ENCODE results near the gene TXLNB. TPM values are rescaled to one million over a fixed set of nuclear protein-coding genes. Genes with fewer than 3 reads are reported as not detected.
"Not testable (repeated sequence)": the region's sequence is repeated elsewhere in the genome, so short reads cannot be mapped to it uniquely, and the experiment has no call there.

Gene TXLNB
- total and polyA plus RNA-seq, 4 donors = 0.10 to 3.4 (median 1.1) TPM

DNA sequence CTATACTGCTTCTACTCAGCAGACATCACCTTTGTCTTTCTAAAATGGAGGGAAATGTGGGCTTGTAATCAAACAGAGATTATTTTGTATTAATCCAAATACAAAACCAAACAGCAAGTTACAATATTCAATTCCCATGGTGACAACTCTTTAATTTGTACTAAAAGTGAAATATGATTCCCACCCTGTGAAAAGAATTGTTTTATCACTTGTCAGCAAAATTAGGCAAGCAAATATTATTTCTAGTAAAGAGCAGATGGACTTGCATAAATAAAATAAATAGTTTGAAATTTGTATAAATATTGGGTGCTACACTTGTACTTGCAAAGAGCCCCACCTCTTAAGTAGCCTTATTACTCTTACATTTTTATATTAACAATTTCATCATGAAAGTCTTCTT is 6.1 kb upstream of the TXLNB start:
- intact Hi-C loops (cut with DNase I) = no loop called here
- no peak for ATAC-seq (ENCODE audit: low FRiP score)
- H3K36me3 ChIP-seq (ENCODE audit: control insufficient read depth in 1 of 2, insufficient read depth in 2 of 2, low read length in 1 of 2) = no peaks in the 10 kb centered on the region
- H3K9me3 ChIP-seq (ENCODE audit: control insufficient read depth, low read length) = no peaks in the 10 kb centered on the region
- no peaks in the 10 kb centered on the region for H3K4me1 ChIP-seq (ENCODE audit: control insufficient read depth in 1 of 2, insufficient read depth in 2 of 2, low read length in 2 of 2)
- no peak overlapping the region for H3K4me3 ChIP-seq (ENCODE audit: low read length in 2 of 2)
- DNase-seq = no peak
- H3K27ac ChIP-seq (ENCODE audit: low read depth in 1 of 2, low read length in 2 of 2) = no peak overlapping the region
- no peaks in the 10 kb centered on the region for H3K27me3 ChIP-seq (ENCODE audit: control insufficient read depth in 1 of 2, insufficient read depth in 2 of 2, low read length in 1 of 2)

DNA sequence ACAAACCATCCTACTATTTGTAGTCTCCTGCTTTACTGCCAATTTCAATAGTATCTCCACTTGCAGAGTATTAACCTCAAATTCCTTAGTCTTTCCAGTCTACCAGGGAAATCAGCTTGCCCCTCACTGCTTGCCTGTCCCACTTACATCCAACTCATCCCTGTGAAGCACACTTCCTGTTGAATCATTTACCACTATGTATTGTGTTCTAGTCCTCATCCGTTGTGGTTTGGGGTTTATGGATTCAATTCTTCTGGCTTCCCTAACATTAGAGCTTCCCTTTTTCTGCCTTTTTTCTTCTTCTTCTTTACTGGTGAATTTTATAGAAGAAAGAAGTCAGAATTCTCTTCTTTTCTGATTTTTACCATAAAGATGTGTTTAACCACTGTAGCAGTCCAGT is 5.1 kb upstream of the TXLNB start:
- H3K9me3 ChIP-seq (ENCODE audit: control insufficient read depth, low read length) = no peaks in the 10 kb centered on the region
- no peak overlapping the region for H3K4me3 ChIP-seq (ENCODE audit: low read length in 2 of 2)
- no peaks in the 10 kb centered on the region for H3K4me1 ChIP-seq (ENCODE audit: control insufficient read depth in 1 of 2, insufficient read depth in 2 of 2, low read length in 2 of 2)
- no peaks in the 10 kb centered on the region for H3K36me3 ChIP-seq (ENCODE audit: control insufficient read depth in 1 of 2, insufficient read depth in 2 of 2, low read length in 1 of 2)
- ATAC-seq (ENCODE audit: low FRiP score) (no peak), DNase-seq (no peak)
- 87 to 89% methylated on average over 1 of the region's 1 CpG for WGBS, 2 donors
- no peak overlapping the region for H3K27ac ChIP-seq (ENCODE audit: low read depth in 1 of 2, low read length in 2 of 2)
- intact Hi-C loops (cut with DNase I) = no loop called here
- no peaks in the 10 kb centered on the region for H3K27me3 ChIP-seq (ENCODE audit: control insufficient read depth in 1 of 2, insufficient read depth in 2 of 2, low read length in 1 of 2)

DNA sequence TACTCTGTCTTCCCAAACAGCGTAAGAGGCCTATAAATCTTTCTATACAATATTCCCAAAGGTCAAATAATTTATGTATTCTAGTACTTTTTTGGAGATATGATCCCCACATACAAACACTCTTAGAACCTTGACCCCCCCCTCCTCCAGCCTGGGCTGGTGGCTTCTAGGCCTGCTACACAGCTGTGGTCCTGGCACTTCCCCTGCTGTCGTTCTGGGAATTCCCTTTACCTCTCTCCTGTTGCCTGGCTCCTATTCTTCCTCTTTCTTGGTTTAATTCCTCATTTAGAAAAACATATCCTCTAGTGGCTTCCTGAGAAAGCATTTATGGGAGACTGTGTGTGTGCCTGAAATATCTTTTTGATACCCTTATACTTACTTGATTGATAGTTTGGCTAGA is 4.1 kb upstream of the TXLNB start:
- WGBS, 2 donors = 83 to 85% methylated on average over 2 of the region's 2 CpGs
- H3K27me3 ChIP-seq (ENCODE audit: control insufficient read depth in 1 of 2, insufficient read depth in 2 of 2, low read length in 1 of 2) = no peaks in the 10 kb centered on the region
- ATAC-seq (ENCODE audit: low FRiP score) = no peak

DNA sequence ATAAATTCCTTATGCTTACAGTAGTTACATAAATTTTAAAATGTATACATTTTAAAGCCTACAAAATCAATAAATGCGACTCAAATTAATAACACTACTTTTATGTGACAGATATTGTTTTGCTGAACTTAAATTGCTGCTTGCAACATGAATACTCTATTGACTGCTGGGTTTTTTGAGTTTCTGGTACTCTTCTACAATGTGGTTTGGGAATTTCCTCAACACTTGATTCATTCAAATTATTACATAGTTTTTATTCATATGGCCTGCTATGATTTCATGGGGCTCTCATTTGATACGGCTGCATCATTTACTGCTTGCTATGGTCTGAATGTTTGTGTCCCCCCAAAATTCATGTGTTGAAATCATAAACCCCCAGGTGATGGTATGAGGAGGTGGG is 2.3 kb upstream of the TXLNB start:
- no peak for DNase-seq
- Histone ChIP-seq H3K36me3 (ENCODE audit: control insufficient read depth in 1 of 2, insufficient read depth in 2 of 2, low read length in 1 of 2) (no peaks in the 10 kb centered on the region), H3K4me3 (ENCODE audit: low read length in 2 of 2) (no peak overlapping the region), H3K9me3 (ENCODE audit: control insufficient read depth, low read length) (no peaks in the 10 kb centered on the region), H3K4me1 (ENCODE audit: control insufficient read depth in 1 of 2, insufficient read depth in 2 of 2, low read length in 2 of 2) (no peaks in the 10 kb centered on the region), H3K27ac (ENCODE audit: low read depth in 1 of 2, low read length in 2 of 2) (no peak overlapping the region), H3K27me3 (ENCODE audit: control insufficient read depth in 1 of 2, insufficient read depth in 2 of 2, low read length in 1 of 2) (no peaks in the 10 kb centered on the region)
- no peak for ATAC-seq (ENCODE audit: low FRiP score)
- WGBS, 2 donors = 91 to 93% methylated on average over 2 of the region's 2 CpGs
- intact Hi-C loops (cut with DNase I) = loop anchor here in 1 of 2 donors (2.0 kb wide), 1 partner anchor 31 kb away; no protein-coding TSS in a partner anchor

More for the DNA sequence above, 4.1 kb upstream of the TXLNB start:
- peak in 1 of 2 donors; percentile 71 for DNase-seq
- intact Hi-C loops (cut with DNase I) = loop anchor here in 1 of 2 donors (2.0 kb wide), 1 partner anchor 29 kb away; no protein-coding TSS in a partner anchor
- H3K9me3 ChIP-seq (ENCODE audit: control insufficient read depth, low read length) = no peaks in the 10 kb centered on the region
- no peaks in the 10 kb centered on the region for H3K4me1 ChIP-seq (ENCODE audit: control insufficient read depth in 1 of 2, insufficient read depth in 2 of 2, low read length in 2 of 2)
- no peaks in the 10 kb centered on the region for H3K36me3 ChIP-seq (ENCODE audit: control insufficient read depth in 1 of 2, insufficient read depth in 2 of 2, low read length in 1 of 2)
- H3K27ac ChIP-seq (ENCODE audit: low read depth in 1 of 2, low read length in 2 of 2) = no peak overlapping the region
- no peak overlapping the region for H3K4me3 ChIP-seq (ENCODE audit: low read length in 2 of 2)

DNA sequence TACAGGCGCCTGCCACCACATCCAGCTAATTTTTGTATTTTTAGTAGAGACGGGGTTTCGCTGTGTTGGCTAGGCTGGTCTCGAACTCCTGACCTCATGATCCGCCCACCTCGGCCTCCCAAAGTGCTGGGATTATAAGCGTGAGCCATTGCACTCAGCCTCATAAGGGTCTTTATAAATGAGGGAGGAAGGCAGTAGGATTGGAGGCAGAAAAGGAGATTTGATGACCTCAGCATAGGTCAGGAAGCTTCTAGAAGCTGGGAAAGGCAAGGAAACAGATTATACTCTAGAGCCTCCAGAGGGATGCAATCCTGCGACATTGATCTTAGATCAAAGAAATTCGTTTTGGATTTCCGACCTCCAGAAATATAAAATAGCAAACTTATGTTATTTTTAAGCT is 1.4 kb upstream of the TXLNB start:
- WGBS, 2 donors = 84 to 87% methylated on average over 10 of the region's 10 CpGs
- DNase-seq; H3K4me3 ChIP-seq (ENCODE audit: low read length in 2 of 2): not testable (repeated sequence)

DNA sequence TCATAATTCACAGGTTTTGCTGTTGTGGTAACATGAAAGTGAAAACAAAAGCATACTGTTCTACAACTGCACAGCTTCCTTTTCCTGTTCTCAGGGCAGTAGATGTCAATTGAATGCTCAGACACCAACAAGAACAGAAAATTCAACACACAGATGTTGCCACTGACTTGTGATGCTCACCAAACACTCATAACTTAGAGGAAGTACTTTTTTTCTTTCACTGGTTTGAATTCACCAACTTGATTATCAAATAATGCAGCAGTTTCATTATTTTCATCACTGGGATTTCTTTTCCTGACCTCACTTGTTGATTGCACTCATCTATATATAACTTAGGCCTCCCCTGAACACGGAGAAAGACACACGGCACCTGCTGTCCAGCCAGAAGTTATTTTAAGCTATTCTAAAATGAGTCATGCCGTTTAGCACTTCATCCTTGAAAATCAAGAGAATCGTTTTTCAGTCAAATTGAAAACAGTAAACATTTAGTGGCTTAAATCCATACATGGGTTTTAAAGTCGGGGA is 949 bp downstream of the TXLNB start:
- H3K36me3 ChIP-seq (ENCODE audit: control insufficient read depth in 1 of 2, insufficient read depth in 2 of 2, low read length in 1 of 2) = no peaks in the 10 kb centered on the region
- no peak for DNase-seq
- WGBS, 2 donors = 8% methylated on average over 5 of the region's 5 CpGs
- H3K4me3 ChIP-seq (ENCODE audit: low read length in 2 of 2) = peak overlapping the region in 1 of 2 donors; percentile 26
- ATAC-seq (ENCODE audit: low FRiP score) = peak; percentile 68
- no peaks in the 10 kb centered on the region for H3K9me3 ChIP-seq (ENCODE audit: control insufficient read depth, low read length)
- H3K27ac ChIP-seq (ENCODE audit: low read depth in 1 of 2, low read length in 2 of 2) = peak overlapping the region in 1 of 2 donors; percentile 57
- intact Hi-C loops (cut with DNase I) = no loop called here
- no peaks in the 10 kb centered on the region for H3K4me1 ChIP-seq (ENCODE audit: control insufficient read depth in 1 of 2, insufficient read depth in 2 of 2, low read length in 2 of 2)
- no peaks in the 10 kb centered on the region for H3K27me3 ChIP-seq (ENCODE audit: control insufficient read depth in 1 of 2, insufficient read depth in 2 of 2, low read length in 1 of 2)

More for the DNA sequence above, 1.4 kb upstream of the TXLNB start:
- H3K27ac ChIP-seq (ENCODE audit: low read depth in 1 of 2, low read length in 2 of 2); H3K27me3 ChIP-seq (ENCODE audit: control insufficient read depth in 1 of 2, insufficient read depth in 2 of 2, low read length in 1 of 2); H3K4me1 ChIP-seq (ENCODE audit: control insufficient read depth in 1 of 2, insufficient read depth in 2 of 2, low read length in 2 of 2); ATAC-seq (ENCODE audit: low FRiP score); H3K9me3 ChIP-seq (ENCODE audit: control insufficient read depth, low read length); H3K36me3 ChIP-seq (ENCODE audit: control insufficient read depth in 1 of 2, insufficient read depth in 2 of 2, low read length in 1 of 2); intact Hi-C loops (cut with DNase I): not testable (repeated sequence)

DNA sequence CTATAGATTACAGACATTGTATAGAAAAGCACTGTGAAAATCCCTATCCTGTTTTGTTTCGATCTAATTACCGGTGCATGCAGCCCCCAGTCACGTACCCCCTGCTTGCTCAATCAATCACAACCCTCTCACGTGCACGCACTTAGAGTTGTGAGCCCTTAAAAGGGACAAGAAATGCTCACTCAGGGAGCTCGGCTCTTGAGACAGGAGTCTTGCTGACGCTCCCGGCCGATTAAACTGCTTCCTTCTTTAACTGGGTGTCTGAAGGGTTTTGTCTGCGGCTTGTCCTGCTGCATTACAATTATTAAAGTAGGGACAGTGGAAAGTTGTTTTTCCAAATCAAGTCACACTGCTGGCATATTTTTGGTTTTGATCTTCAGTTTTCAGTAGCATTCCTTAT is 2.6 kb downstream of the TXLNB start:
- Histone ChIP-seq H3K36me3 (ENCODE audit: control insufficient read depth in 1 of 2, insufficient read depth in 2 of 2, low read length in 1 of 2) (no peaks in the 10 kb centered on the region), H3K4me3 (ENCODE audit: low read length in 2 of 2) (no peak overlapping the region), H3K4me1 (ENCODE audit: control insufficient read depth in 1 of 2, insufficient read depth in 2 of 2, low read length in 2 of 2) (no peaks in the 10 kb centered on the region), H3K27me3 (ENCODE audit: control insufficient read depth in 1 of 2, insufficient read depth in 2 of 2, low read length in 1 of 2) (no peaks in the 10 kb centered on the region), H3K27ac (ENCODE audit: low read depth in 1 of 2, low read length in 2 of 2) (no peak overlapping the region), H3K9me3 (ENCODE audit: control insufficient read depth, low read length) (no peaks in the 10 kb centered on the region)
- no peak for ATAC-seq (ENCODE audit: low FRiP score)
- no peak for DNase-seq
- 92 to 93% methylated on average over 10 of the region's 10 CpGs for WGBS, 2 donors
- intact Hi-C loops (cut with DNase I) = loop anchor here in 1 of 2 donors (2.0 kb wide), 1 partner anchor 42 kb away; no protein-coding TSS in a partner anchor

DNA sequence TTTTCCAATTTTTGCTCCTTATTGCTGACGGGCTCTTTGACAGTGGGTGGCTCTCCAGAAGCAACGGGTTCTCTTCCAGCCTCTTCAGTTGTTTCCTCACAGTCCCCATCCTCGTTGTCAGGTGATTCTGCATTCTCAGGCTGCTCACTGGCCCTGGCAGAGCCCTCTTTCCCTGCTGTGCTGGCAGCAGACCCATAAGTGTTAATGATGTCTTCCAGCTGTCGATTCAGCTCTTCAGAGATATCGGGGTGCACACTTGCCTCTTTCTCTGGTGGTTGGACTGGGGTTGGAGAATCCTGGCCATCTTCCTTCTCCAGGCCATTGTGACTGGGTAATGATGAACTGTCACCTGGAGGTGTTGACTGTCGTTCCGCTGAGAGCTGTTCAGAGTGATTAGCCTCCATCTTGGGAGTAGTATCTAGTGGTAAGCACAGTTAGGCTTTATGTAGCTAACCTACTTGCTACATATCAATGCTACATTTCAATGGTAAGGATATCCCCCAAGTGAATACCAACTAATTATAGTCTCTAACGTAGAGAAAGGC is 3.2 kb downstream of the TXLNB start:
- Histone ChIP-seq H3K36me3 (ENCODE audit: control insufficient read depth in 1 of 2, insufficient read depth in 2 of 2, low read length in 1 of 2) (no peaks in the 10 kb centered on the region), H3K4me3 (ENCODE audit: low read length in 2 of 2) (no peak overlapping the region), H3K27me3 (ENCODE audit: control insufficient read depth in 1 of 2, insufficient read depth in 2 of 2, low read length in 1 of 2) (no peaks in the 10 kb centered on the region), H3K4me1 (ENCODE audit: control insufficient read depth in 1 of 2, insufficient read depth in 2 of 2, low read length in 2 of 2) (no peaks in the 10 kb centered on the region), H3K27ac (ENCODE audit: low read depth in 1 of 2, low read length in 2 of 2) (no peak overlapping the region), H3K9me3 (ENCODE audit: control insufficient read depth, low read length) (no peaks in the 10 kb centered on the region)
- DNase-seq = no peak
- ATAC-seq (ENCODE audit: low FRiP score) = no peak
- intact Hi-C loops (cut with DNase I) = loop anchor here in 1 of 2 donors (2.0 kb wide), 1 partner anchor 42 kb away; no protein-coding TSS in a partner anchor
- 95% methylated on average over 8 of the region's 8 CpGs for WGBS, 2 donors

DNA sequence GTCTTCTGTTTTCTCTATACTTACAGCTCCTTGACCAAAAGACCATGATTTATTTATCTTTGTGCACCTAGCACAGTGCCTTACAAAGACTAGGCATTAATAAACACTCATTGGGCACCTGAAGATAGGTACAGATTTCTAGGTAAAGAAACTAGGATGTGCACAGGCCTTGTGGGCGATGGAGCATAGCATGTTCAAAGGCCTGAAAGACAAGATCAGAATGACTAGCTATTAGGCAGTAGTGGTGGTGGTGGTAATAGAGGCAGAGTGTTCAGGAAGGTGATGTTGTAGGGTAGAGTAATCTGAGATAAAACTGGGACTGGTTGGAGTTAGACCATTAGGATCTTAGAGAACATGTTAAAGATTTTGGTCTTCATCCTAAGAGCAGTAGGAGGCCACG is 3.9 kb downstream of the TXLNB start:
- 97 to 100% methylated on average over 2 of the region's 2 CpGs for WGBS, 2 donors
- H3K4me1 ChIP-seq (ENCODE audit: control insufficient read depth in 1 of 2, insufficient read depth in 2 of 2, low read length in 2 of 2) = no peaks in the 10 kb centered on the region

More for the DNA sequence above, 3.9 kb downstream of the TXLNB start:
- Histone ChIP-seq H3K9me3 (ENCODE audit: control insufficient read depth, low read length) (no peaks in the 10 kb centered on the region), H3K27me3 (ENCODE audit: control insufficient read depth in 1 of 2, insufficient read depth in 2 of 2, low read length in 1 of 2) (no peaks in the 10 kb centered on the region), H3K27ac (ENCODE audit: low read depth in 1 of 2, low read length in 2 of 2) (no peak overlapping the region), H3K4me3 (ENCODE audit: low read length in 2 of 2) (no peak overlapping the region), H3K36me3 (ENCODE audit: control insufficient read depth in 1 of 2, insufficient read depth in 2 of 2, low read length in 1 of 2) (no peaks in the 10 kb centered on the region)
- DNase-seq (no peak), ATAC-seq (ENCODE audit: low FRiP score) (no peak)
- intact Hi-C loops (cut with DNase I) = loop anchor here in 1 of 2 donors (2.0 kb wide), 1 partner anchor 43 kb away; no protein-coding TSS in a partner anchor

Measured in aorta (tissue), 5 donors.